GM12874 (cell line): ENCODE results near the gene GCH1.

Experiments
- CTCF ChIP-seq: IDR thresholded peaks from 2 replicates; pipeline ENCODE4 v1.5.1; 2011; ENCODE audit warnings: low read depth, mild to moderate bottlenecking, control low read depth, low read length, moderate library complexity; ENCODE audit not compliant: insufficient read depth

Gene GCH1

GRCh38 chr14:54920052-54920451 lies 17.4 kb upstream of the GCH1 start:
- no peak for TF ChIP-seq CTCF

- TF ChIP-seq CTCF, result no peak
These were observed 16.7 kb upstream of the GCH1 start for GRCh38 chr14:54919330-54919729.

GRCh38 chr14:54918427-54918826 lies 15.8 kb upstream of the GCH1 start:
- TF ChIP-seq CTCF, result no peak

- TF ChIP-seq CTCF, result no peak
These were observed 13.5 kb upstream of the GCH1 start for GRCh38 chr14:54916101-54916500.

GRCh38 chr14:54909817-54910558 lies 7.4 kb upstream of the GCH1 start:
- TF ChIP-seq CTCF, result no peak

- no peak for TF ChIP-seq CTCF
These were observed 5.6 kb upstream of the GCH1 start for GRCh38 chr14:54908190-54908589.

- no peak for TF ChIP-seq CTCF
These were observed 3.4 kb upstream of the GCH1 start for GRCh38 chr14:54906075-54906474.
